Kidney epithelial cell (primary cell): ENCODE data around the gene RHOBTB1. TPM values are rescaled to one million over a fixed set of nuclear protein-coding genes. Genes with fewer than 3 reads are reported as not detected.
"Not testable (repeated sequence)": the region's sequence is repeated elsewhere in the genome, so short reads cannot be mapped to it uniquely, and the experiment has no call there.

ENCODE experiments used
- DNase-seq: peaks from one replicate; pipeline ENCODE4 v3.0.0-alpha.2; 2010; ENCODE audit warnings: low read depth
- H3K27me3 ChIP-seq: 2 replicates; pipeline ENCODE4 v1.6.0; 2011; ENCODE audit warnings: low read length; ENCODE audit not compliant: control insufficient read depth, insufficient read depth
- H3K36me3 ChIP-seq: 2 replicates; pipeline ENCODE4 v1.5.1; 2011; ENCODE audit warnings: low read length; ENCODE audit not compliant: control insufficient read depth, insufficient read depth
- H3K4me3 ChIP-seq: 2 replicates; pipeline ENCODE4 v1.5.1; 2011; ENCODE audit warnings: low read depth, mild to moderate bottlenecking, control low read depth, low read length
- CTCF ChIP-seq: IDR thresholded peaks from 2 replicates; pipeline ENCODE4 v1.5.1; 2011; ENCODE audit warnings: mild to moderate bottlenecking, moderate library complexity, low read length, control low read depth, inconsistent platforms; ENCODE audit not compliant: insufficient read depth, poor library complexity, severe bottlenecking
- total RNA-seq: library from RNA; depleted of rRNA; stranded (reverse); fragments of >200 nt; gene quantifications from 2 replicates; pipeline ENCODE4 v1.2.3, GENCODE V29; 2015

RHOBTB1 gene
- total RNA-seq, 1 donor from 2014 or later = 21.3 TPM

- H3K27me3 ChIP-seq = no peaks in the 10 kb centered on the region
- no peak overlapping the region for H3K4me3 ChIP-seq
- TF ChIP-seq CTCF = no peak
- H3K36me3 ChIP-seq = peaks cover 1% of the 10 kb centered on the region
- no peak for DNase-seq
Observed at GRCh38 chr10:60907236-60907635, 36.7 kb downstream of the RHOBTB1 start.

- H3K27me3 ChIP-seq, H3K36me3 ChIP-seq, H3K4me3 ChIP-seq, DNase-seq: not testable (repeated sequence)
Observed at GRCh38 chr10:60906825-60907224, 37.2 kb downstream of the RHOBTB1 start.

- H3K36me3 ChIP-seq = peaks cover 1% of the 10 kb centered on the region
- no peak for TF ChIP-seq CTCF
- H3K27me3 ChIP-seq = no peaks in the 10 kb centered on the region
- no peak overlapping the region for H3K4me3 ChIP-seq
- DNase-seq = no peak
Observed at GRCh38 chr10:60906411-60906810, 37.6 kb downstream of the RHOBTB1 start.

GRCh38 chr10:60905580-60905979 is 38.4 kb downstream of the RHOBTB1 start:
- Histone ChIP-seq H3K36me3 (peaks cover 1% of the 10 kb centered on the region), H3K27me3 (no peaks in the 10 kb centered on the region), H3K4me3 (no peak overlapping the region)
- no peak for DNase-seq
- no peak for TF ChIP-seq CTCF

- H3K36me3 ChIP-seq = no peaks in the 10 kb centered on the region
- no peak overlapping the region for H3K4me3 ChIP-seq
- no peak for TF ChIP-seq CTCF
- no peaks in the 10 kb centered on the region for H3K27me3 ChIP-seq
- DNase-seq = no peak
Observed at GRCh38 chr10:60903096-60903495, 40.9 kb downstream of the RHOBTB1 start.

GRCh38 chr10:60901561-60902235 is 42.3 kb downstream of the RHOBTB1 start:
- TF ChIP-seq CTCF = no peak

More at GRCh38 chr10:60901561-60902235, 42.3 kb downstream of the RHOBTB1 start:
- Histone ChIP-seq H3K27me3 (no peaks in the 10 kb centered on the region), H3K4me3 (no peak overlapping the region), H3K36me3 (no peaks in the 10 kb centered on the region)
- no peak for DNase-seq
